Measurements from ENCODE around the gene MYO7A. TPM values are rescaled to one million over a fixed set of nuclear protein-coding genes. Genes with fewer than 3 reads are reported as not detected.

MYO7A gene
- total RNA-seq, 1 donor from 2014 or later = 0.16 TPM

DNA sequence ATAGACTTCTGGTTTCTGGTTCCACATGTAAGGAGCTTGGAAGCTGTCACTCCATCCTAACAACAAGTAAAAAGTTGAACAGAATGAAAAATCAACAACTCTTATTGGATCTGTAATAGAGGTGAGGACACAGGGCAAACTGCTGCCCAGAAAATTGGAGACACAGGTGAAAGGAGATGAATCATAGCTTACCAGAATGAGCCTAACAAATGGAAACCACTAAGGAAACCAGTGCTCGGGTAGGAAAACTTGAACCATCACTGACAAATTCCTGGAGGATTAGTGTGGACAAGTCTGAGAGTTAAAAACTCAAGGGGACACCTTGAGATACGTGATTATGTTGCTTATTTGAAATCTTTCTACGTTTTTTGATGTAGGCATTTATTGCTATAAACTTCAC, 121.4 kb downstream of the MYO7A start:
- FAIRE-seq = peak; percentile 49

DNA sequence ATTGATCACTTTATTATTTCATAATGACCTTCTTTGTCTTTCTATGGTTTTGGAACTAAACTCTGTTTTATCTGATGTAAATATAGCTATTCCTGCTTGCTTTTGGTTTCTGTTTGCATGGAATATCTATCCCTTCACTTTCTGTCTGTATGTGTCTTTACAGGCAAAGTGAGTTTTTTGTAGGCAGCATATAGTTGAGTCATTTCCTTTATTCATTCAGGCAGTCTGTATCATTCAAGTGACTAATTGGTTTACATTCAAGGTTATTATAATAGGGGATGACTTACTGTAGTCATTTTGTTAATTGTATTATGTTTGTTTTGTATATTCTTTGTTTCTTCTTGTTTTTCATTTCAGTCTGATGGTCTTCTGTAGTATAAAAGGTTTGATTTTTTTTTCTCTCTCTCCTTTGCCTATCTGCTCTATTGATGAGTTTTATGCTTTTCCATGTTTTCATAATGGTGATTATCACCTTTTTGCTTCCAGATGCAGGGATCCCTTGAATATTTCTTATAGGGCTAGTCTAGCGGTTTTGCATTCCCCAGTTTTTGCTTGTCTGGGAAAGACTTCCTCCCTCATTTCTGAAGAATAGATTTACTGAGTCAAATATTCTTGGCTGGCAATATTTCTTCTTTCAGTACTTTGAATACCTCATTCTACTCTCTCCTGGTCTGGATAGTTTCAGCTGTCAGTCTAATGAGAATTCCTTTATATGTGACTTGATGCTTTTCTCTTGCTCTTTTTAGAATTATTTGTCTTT, 123.0 kb downstream of the MYO7A start:
- no peaks in the 10 kb centered on the region for H3K4me1 ChIP-seq (ENCODE audit: insufficient read depth, low read length)
- no peak overlapping the region for H3K9ac ChIP-seq (ENCODE audit: low read length)
- TF ChIP-seq, protein P1, sequence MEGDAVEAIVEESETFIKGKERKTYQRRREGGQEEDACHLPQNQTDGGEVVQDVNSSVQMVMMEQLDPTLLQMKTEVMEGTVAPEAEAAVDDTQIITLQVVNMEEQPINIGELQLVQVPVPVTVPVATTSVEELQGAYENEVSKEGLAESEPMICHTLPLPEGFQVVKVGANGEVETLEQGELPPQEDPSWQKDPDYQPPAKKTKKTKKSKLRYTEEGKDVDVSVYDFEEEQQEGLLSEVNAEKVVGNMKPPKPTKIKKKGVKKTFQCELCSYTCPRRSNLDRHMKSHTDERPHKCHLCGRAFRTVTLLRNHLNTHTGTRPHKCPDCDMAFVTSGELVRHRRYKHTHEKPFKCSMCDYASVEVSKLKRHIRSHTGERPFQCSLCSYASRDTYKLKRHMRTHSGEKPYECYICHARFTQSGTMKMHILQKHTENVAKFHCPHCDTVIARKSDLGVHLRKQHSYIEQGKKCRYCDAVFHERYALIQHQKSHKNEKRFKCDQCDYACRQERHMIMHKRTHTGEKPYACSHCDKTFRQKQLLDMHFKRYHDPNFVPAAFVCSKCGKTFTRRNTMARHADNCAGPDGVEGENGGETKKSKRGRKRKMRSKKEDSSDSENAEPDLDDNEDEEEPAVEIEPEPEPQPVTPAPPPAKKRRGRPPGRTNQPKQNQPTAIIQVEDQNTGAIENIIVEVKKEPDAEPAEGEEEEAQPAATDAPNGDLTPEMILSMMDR (IDR thresholded peaks at IDR 0.05; ENCODE audit: insufficient read depth, low read depth, low read length) = no peak
- TF ChIP-seq EZH2 (IDR thresholded peaks at IDR 0.05; ENCODE audit: insufficient read depth, low read length) = no peak
- H3K4me2 ChIP-seq (ENCODE audit: low read length) = peak overlapping the region; percentile 61
- H4K20me1 ChIP-seq (ENCODE audit: insufficient read depth, low read length) = no peaks in the 10 kb centered on the region
- no peak overlapping the region for H2AFZ ChIP-seq (ENCODE audit: low read depth, low read length)
- DNase-seq (ENCODE audit: low read depth) (peak; percentile 66), FAIRE-seq (peak; percentile 43)
- H3K27me3 Mint-ChIP-seq (ENCODE audit: low read depth, unreplicated experiment) = no peaks in the 10 kb centered on the region
- H3K9me3 Mint-ChIP-seq (ENCODE audit: unreplicated experiment) = peaks cover 16% of the 10 kb centered on the region
- H3K27ac Mint-ChIP-seq (ENCODE audit: unreplicated experiment) = peak overlapping the region; percentile 6
- peaks cover 2% of the 10 kb centered on the region for H3K36me3 Mint-ChIP-seq (ENCODE audit: low read depth, unreplicated experiment)
- H3K27ac ChIP-seq (ENCODE audit: low read depth, low read length) = peak overlapping the region; percentile 62
- H3K36me3 ChIP-seq (ENCODE audit: insufficient read depth, low read length) = no peaks in the 10 kb centered on the region
- H3K27me3 ChIP-seq (ENCODE audit: insufficient read depth, low read length) = no peaks in the 10 kb centered on the region
- no peak overlapping the region for H3K4me3 ChIP-seq (ENCODE audit: insufficient read depth, low read depth, low read length)
- peaks cover 16% of the 10 kb centered on the region for H3K4me1 Mint-ChIP-seq (ENCODE audit: low read depth, unreplicated experiment)
- H3K79me2 ChIP-seq (ENCODE audit: insufficient read depth, low read length) = no peaks in the 10 kb centered on the region
- H3K9me3 ChIP-seq (ENCODE audit: insufficient read depth, low read depth, low read length) = no peaks in the 10 kb centered on the region
- H3K4me3 Mint-ChIP-seq (ENCODE audit: unreplicated experiment) = no peak overlapping the region

More for the DNA sequence above, 121.4 kb downstream of the MYO7A start:
- H3K4me1 ChIP-seq (ENCODE audit: insufficient read depth, low read length) = peaks cover 5% of the 10 kb centered on the region
- H3K36me3 ChIP-seq (ENCODE audit: insufficient read depth, low read length) = no peaks in the 10 kb centered on the region
- Mint-ChIP-seq H3K27me3 (ENCODE audit: low read depth, unreplicated experiment) (no peaks in the 10 kb centered on the region), H3K4me3 (ENCODE audit: unreplicated experiment) (no peak overlapping the region), H3K27ac (ENCODE audit: unreplicated experiment) (no peak overlapping the region), H3K9me3 (ENCODE audit: unreplicated experiment) (peaks cover 14% of the 10 kb centered on the region), H3K4me1 (ENCODE audit: low read depth, unreplicated experiment) (peaks cover 20% of the 10 kb centered on the region), H3K36me3 (ENCODE audit: low read depth, unreplicated experiment) (peaks cover 2% of the 10 kb centered on the region)
- TF ChIP-seq EZH2 (IDR thresholded peaks at IDR 0.05; ENCODE audit: insufficient read depth, low read length) = no peak
- TF ChIP-seq, protein P1 (IDR thresholded peaks at IDR 0.05; ENCODE audit: insufficient read depth, low read depth, low read length) = no peak
- H3K4me2 ChIP-seq (ENCODE audit: low read length) = peak overlapping the region; percentile 27
- H3K4me3 ChIP-seq (ENCODE audit: insufficient read depth, low read depth, low read length) = no peak overlapping the region
- no peak overlapping the region for H2AFZ ChIP-seq (ENCODE audit: low read depth, low read length)
- H3K9me3 ChIP-seq (ENCODE audit: insufficient read depth, low read depth, low read length) = no peaks in the 10 kb centered on the region
- no peaks in the 10 kb centered on the region for H3K79me2 ChIP-seq (ENCODE audit: insufficient read depth, low read length)
- no peaks in the 10 kb centered on the region for H4K20me1 ChIP-seq (ENCODE audit: insufficient read depth, low read length)
- peak overlapping the region; percentile 8 for H3K27ac ChIP-seq (ENCODE audit: low read depth, low read length)
- no peaks in the 10 kb centered on the region for H3K27me3 ChIP-seq (ENCODE audit: insufficient read depth, low read length)
- no peak overlapping the region for H3K9ac ChIP-seq (ENCODE audit: low read length)
- peak; percentile 79 for DNase-seq (ENCODE audit: low read depth)
